HG03064 (cell line): ENCODE results near the gene IQSEC1.

Experiments
- ATAC-seq: cut with Tn5 transposase; IDR thresholded peaks from one replicate; pipeline ENCODE4 v1.9.1; 2021; ENCODE audit warnings: low read depth; ENCODE audit not compliant: unreplicated experiment

IQSEC1 gene

GRCh38 chr3:12902181-12902999 lies 170.8 kb downstream of the IQSEC1 start:
- ATAC-seq = no peak

- ATAC-seq = no peak
Observed at GRCh38 chr3:12901623-12902045, 171.6 kb downstream of the IQSEC1 start.

GRCh38 chr3:12900885-12901411 lies 172.3 kb downstream of the IQSEC1 start:
- ATAC-seq = no peak

GRCh38 chr3:12898965-12899755 lies 174.1 kb downstream of the IQSEC1 start:
- no peak for ATAC-seq

GRCh38 chr3:12898290-12898964 lies 174.8 kb downstream of the IQSEC1 start:
- ATAC-seq = no peak

GRCh38 chr3:12897381-12898289 lies 175.6 kb downstream of the IQSEC1 start:
- no peak for ATAC-seq

GRCh38 chr3:12896063-12896985 lies 176.9 kb downstream of the IQSEC1 start:
- no peak for ATAC-seq

GRCh38 chr3:12895391-12896062 lies 177.7 kb downstream of the IQSEC1 start:
- no peak for ATAC-seq

- ATAC-seq = no peak
Observed at GRCh38 chr3:12894629-12895028, 178.6 kb downstream of the IQSEC1 start.

- ATAC-seq = no peak
Observed at GRCh38 chr3:12893852-12894251, 179.4 kb downstream of the IQSEC1 start.

- ATAC-seq = no peak
Observed at GRCh38 chr3:12893247-12893646, 180.0 kb downstream of the IQSEC1 start.

GRCh38 chr3:12892840-12893189 lies 180.4 kb downstream of the IQSEC1 start:
- no peak for ATAC-seq

- no peak for ATAC-seq
Observed at GRCh38 chr3:12891985-12892839, 181.0 kb downstream of the IQSEC1 start.

- ATAC-seq = no peak
Observed at GRCh38 chr3:12891391-12891984, 181.7 kb downstream of the IQSEC1 start.

- ATAC-seq = no peak
Observed at GRCh38 chr3:12890610-12891390, 182.4 kb downstream of the IQSEC1 start.

GRCh38 chr3:12886736-12887135 lies 186.5 kb downstream of the IQSEC1 start:
- no peak for ATAC-seq
